NCI-H1930 (cell line): ENCODE data around the gene UBE2D1.

Experiments
- DNase-seq, 2 experiments: peaks; one replicate each; lab custom pipeline; 2025; lab: John Stamatoyannopoulos, UW

Gene UBE2D1

GRCh38 chr10:58334817-58335305, at the start of gene UBE2D1:
UBE2D1 (plus strand) TSS chr10:58335006; CDS start chr10:58335202, 196 bp downstream.
- peak; percentile 50 to 54 for DNase-seq

GRCh38 chr10:58291538-58292174, 43.1 kb upstream of the UBE2D1 start:
- no peak for DNase-seq

- DNase-seq = no peak
Observed at GRCh38 chr10:58293989-58294388, 40.8 kb upstream of the UBE2D1 start.

- peak; percentile 3 to 31 for DNase-seq
Observed at GRCh38 chr10:58299580-58299979, 35.2 kb upstream of the UBE2D1 start.

- DNase-seq = no peak
Observed at GRCh38 chr10:58300676-58301075, 34.1 kb upstream of the UBE2D1 start.

- no peak for DNase-seq
Observed at GRCh38 chr10:58302254-58302653, 32.6 kb upstream of the UBE2D1 start.

GRCh38 chr10:58304099-58304633, 30.6 kb upstream of the UBE2D1 start:
- no peak for DNase-seq

- peak; percentile 38 to 47 for DNase-seq
Observed at GRCh38 chr10:58305821-58306220, 29.0 kb upstream of the UBE2D1 start.

GRCh38 chr10:58307676-58308075, 27.1 kb upstream of the UBE2D1 start:
- no peak for DNase-seq

- no peak for DNase-seq
Observed at GRCh38 chr10:58311026-58311425, 23.8 kb upstream of the UBE2D1 start.

- no peak for DNase-seq
Observed at GRCh38 chr10:58316874-58317273, 17.9 kb upstream of the UBE2D1 start.

- no peak for DNase-seq
Observed at GRCh38 chr10:58318346-58318745, 16.5 kb upstream of the UBE2D1 start.

GRCh38 chr10:58319599-58319998, 15.2 kb upstream of the UBE2D1 start:
- DNase-seq = no peak

GRCh38 chr10:58320351-58321049, 14.3 kb upstream of the UBE2D1 start:
- DNase-seq = no peak

- DNase-seq = no peak
Observed at GRCh38 chr10:58322072-58322834, 12.6 kb upstream of the UBE2D1 start.

- no peak for DNase-seq
Observed at GRCh38 chr10:58322835-58323209, 12.0 kb upstream of the UBE2D1 start.

GRCh38 chr10:58326967-58327381, 7.8 kb upstream of the UBE2D1 start:
- DNase-seq = no peak

GRCh38 chr10:58328233-58328632, 6.6 kb upstream of the UBE2D1 start:
- DNase-seq = no peak

GRCh38 chr10:58330431-58330830, 4.4 kb upstream of the UBE2D1 start:
- DNase-seq = no peak

GRCh38 chr10:58331646-58332045, 3.2 kb upstream of the UBE2D1 start:
- DNase-seq = no peak

GRCh38 chr10:58335306-58336005, 650 bp downstream of the UBE2D1 start:
- no peak for DNase-seq

GRCh38 chr10:58336242-58336641, 1.4 kb downstream of the UBE2D1 start:
- no peak for DNase-seq
